GM18867 (cell line): ENCODE results near the gene PEX14.

Experiments used
- ATAC-seq: cut with Tn5 transposase; IDR thresholded peaks from one replicate; pipeline ENCODE4 v1.9.1; 2021; ENCODE audit warnings: mild to moderate bottlenecking, moderate library complexity; ENCODE audit not compliant: unreplicated experiment

Gene PEX14

GRCh38 chr1:10642403-10643080 lies 167.8 kb downstream of the PEX14 start:
- no peak for ATAC-seq

GRCh38 chr1:10643607-10644306 lies 169.0 kb downstream of the PEX14 start:
- ATAC-seq: no peak

- ATAC-seq: no peak
Measured at GRCh38 chr1:10644307-10645128, 169.8 kb downstream of the PEX14 start.

- no peak for ATAC-seq
Measured at GRCh38 chr1:10646347-10646861, 171.7 kb downstream of the PEX14 start.

GRCh38 chr1:10647414-10648170 lies 172.8 kb downstream of the PEX14 start:
- ATAC-seq: no peak

- no peak for ATAC-seq
Measured at GRCh38 chr1:10648689-10649516, 174.2 kb downstream of the PEX14 start.

- no peak for ATAC-seq
Measured at GRCh38 chr1:10649517-10650201, 174.9 kb downstream of the PEX14 start.

GRCh38 chr1:10650556-10651388 lies 176.0 kb downstream of the PEX14 start:
- no peak for ATAC-seq

GRCh38 chr1:10651389-10651766 lies 176.6 kb downstream of the PEX14 start:
- ATAC-seq: no peak

- ATAC-seq: no peak
Measured at GRCh38 chr1:10651793-10652192, 177.0 kb downstream of the PEX14 start.

- ATAC-seq: no peak
Measured at GRCh38 chr1:10652626-10653025, 177.9 kb downstream of the PEX14 start.

GRCh38 chr1:10653370-10654125 lies 178.8 kb downstream of the PEX14 start:
- ATAC-seq: no peak

- no peak for ATAC-seq
Measured at GRCh38 chr1:10655002-10655401, 180.3 kb downstream of the PEX14 start.

- no peak for ATAC-seq
Measured at GRCh38 chr1:10656431-10656830, 181.7 kb downstream of the PEX14 start.

GRCh38 chr1:10657088-10657847 lies 182.5 kb downstream of the PEX14 start:
- ATAC-seq: no peak

- ATAC-seq: no peak
Measured at GRCh38 chr1:10658396-10659066, 183.8 kb downstream of the PEX14 start.
